Activated T-cell treated with anti-CD3 and anti-CD28 coated beads for 1 hour (primary cell): ENCODE results near the gene CALHM4.
"Not testable (repeated sequence)": the region's sequence is repeated elsewhere in the genome, so short reads cannot be mapped to it uniquely, and the experiment has no call there.

ENCODE experiments used
- DNase-seq: peaks from one replicate; pipeline ENCODE4 v3.0.0-alpha.2; 2020; ENCODE audit warnings: low read depth

CALHM4 gene

DNA sequence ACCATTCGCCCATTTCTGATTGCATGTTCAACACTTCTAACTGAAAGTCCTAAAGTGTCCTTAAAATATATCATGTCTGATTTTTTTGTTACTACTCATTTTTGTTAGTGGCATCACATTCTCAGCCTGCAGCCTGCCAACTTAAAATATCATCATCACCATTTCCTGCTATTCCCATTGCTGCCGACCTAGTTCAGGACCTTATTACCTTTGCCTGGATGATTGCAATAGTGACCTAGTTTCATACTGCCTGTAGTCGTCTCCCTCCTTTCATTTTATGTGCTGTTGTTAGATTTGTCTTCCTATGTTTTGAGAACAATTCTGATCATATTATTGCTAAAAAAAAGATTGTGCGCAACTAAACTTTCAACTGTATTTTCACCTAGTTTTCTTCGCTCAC lies 23.9 kb downstream of the CALHM4 start:
- DNase-seq = no peak

DNA sequence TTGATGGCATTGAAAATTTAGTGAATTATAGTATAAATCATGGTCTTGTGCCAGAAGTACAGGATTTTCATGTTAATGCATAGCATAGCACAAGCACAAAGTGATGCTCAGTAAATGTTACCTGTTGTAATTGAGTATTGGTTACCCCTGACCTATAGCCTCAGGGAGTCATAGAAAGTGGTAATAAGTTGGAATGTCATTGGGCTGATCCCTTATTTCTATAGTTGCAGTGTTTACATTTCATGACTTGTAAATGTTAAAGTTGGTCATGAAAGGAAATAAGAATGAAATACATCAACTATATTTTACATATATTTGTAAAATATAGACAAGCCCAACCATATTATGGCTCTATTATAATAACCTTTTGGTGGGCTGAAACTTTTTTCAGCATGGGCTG lies 24.8 kb downstream of the CALHM4 start:
- no peak for DNase-seq

DNA sequence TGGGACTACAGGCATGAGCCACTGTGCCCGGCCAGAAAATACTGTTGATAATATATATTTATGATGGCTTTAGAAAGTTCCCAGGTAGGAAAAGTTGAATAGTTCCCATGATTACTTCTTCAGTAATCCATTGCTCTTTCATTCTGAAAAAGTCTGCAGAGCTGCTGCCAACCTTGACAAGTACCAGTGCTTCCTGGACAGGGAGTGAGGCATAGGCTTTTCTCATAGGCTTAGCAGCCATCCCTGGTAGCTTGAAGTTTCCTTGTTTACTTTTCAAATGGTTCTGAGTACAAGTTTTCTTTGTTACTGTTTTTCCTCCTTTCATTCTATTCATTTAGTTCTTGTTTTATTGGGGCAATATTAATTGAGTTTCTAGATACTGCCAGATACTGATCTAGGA lies 25.6 kb downstream of the CALHM4 start:
- no peak for DNase-seq

DNA sequence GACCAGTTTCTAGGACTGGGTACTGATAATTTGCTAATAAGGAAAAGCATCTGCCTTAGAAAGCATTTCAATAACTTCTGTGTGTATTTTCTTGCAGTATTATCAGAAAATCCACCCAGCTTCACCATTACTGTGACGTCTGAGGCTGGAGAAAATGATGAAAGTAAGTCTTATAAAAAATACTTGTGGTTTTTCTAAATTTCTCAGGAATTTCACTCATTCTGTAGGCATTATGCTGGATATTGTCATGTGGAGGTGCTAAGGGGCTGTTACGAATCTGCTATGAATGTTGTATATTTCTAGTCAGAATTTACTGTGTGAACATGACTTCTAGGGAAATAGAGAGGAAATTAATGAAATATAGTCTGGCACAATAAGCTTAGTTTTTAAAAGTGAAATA lies 26.6 kb downstream of the CALHM4 start:
- DNase-seq = no peak

DNA sequence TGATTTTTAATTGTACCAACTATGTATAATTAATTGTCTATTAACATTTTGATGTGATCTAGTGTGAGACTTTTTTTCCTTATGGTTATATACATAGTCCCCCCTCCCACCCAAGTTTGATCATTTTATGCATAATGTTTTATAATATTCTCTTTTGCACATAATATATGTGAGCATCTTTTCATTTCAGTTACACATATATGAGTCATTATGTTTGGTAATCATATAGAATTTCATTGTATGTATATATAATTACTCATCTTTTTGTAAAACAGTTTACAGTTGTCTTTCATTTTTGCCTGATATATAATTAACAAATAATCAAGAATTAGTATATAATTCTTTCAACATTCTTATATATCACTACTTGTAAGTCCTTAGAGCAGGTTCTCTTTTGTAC lies 32.7 kb downstream of the CALHM4 start:
- DNase-seq = no peak

DNA sequence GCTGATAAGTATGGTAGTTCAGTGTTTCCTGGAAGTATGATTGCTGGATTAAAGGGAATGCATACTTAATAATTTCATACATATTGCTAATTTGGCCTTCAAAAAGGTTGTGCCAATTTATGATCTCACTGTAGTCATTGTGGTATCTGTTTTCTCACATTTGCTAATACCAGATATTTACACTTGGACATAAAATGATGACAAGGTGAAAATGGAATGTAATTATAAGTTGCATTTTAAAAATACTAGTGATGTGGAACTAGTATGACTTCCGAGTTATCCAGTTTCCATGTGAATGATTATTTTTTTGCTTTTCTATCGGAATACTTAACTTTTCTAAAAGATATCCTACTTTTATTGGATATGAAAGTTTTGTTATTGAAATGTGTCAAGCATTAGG lies 33.2 kb downstream of the CALHM4 start:
- no peak for DNase-seq

DNA sequence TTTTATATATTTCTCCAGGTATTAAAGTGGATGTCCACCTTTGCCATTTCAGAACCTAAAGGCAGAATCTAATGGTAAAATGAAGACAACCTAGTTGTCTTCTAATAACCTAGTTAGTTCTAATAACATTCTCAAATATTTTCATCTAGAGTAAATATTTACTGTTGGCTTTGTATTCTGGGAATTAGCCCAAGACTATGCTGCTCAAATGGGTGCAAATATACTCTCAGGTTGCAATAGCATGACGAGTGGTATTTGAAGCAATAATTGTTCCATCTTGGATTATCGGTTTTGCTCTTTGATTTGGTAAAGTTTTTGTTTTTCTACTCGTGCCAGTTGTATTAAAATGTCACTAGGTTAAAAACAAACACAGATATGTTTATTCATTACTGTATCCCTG lies 41.7 kb downstream of the CALHM4 start:
- DNase-seq = no peak

DNA sequence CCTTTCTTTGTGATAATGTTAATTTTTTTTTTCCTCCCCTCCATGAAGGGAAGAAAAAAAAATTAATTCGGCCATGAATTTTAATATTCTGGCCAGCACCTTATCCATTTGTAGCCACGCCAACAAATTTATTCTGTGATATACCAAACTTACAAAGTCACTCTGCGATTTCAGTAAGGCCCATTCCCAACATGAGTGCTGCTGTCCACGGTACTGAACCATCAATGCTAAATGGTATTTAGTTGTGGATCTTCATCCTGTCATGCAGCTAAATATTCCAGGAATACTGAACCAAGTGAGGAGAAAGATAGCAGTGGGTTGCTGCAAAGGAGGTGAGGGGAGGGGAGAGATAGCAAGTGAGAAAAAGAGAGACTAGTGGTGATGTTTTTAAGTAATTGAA lies 43.3 kb downstream of the CALHM4 start:
- no peak for DNase-seq

DNA sequence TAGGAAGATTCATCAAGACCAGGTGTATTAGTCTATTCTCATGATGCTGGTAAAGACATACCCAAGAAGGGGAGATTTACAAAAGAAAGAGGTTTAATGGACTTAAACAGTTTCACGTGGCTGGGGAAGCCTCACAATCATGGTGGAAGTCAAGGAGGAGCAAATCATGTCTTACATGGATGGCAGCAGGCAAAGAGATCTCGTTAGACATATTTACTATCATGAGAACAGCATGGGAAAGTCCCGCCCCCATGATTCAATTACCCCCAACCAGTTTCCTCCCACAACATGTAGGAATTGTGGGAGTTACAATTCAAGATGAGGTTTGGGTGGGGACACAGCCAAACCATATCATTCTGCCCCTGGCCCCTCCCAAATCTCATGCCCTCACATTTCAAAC lies 50.4 kb downstream of the CALHM4 start:
- not testable (repeated sequence) for DNase-seq

DNA sequence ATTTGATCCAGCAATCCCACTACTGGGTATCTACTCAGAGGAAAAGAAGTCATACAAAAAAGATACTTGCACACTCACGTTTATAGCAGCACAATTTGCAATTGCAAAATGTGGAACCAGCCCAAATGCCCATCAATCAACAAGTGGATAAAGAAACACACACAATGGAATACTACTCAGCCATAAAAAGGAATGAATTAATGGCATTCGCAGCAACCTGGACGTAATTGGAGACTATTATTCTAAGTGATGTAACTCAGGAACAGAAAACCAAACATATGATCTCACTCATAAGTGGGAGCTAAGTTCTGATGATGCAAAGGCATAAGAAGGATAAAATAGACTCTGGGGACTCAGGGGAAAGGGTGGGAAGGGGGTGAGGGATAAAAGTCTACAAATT lies 51.3 kb downstream of the CALHM4 start:
- DNase-seq = not testable (repeated sequence)

DNA sequence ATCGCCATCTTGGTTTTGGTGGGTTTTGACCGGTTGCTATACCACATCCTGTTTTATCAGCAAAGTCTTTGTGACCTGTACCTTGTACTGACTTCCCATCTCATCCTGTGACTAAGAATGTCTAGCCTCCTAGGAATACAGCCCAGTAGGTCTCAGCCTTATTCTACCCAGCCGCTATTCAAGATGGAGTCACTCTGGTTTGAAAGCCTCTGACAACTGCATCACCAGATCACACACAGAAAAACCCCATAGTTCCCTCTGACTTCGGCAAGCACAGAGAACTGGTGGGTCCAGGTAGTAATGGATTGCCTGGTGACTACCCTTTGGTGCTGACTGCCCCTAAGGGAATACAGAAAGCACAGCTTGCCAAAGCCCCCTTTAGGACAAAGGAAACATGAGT lies 52.4 kb downstream of the CALHM4 start:
- no peak for DNase-seq
